CD14-positive monocyte (primary cell): ENCODE data around the gene DPH3. TPM values are rescaled to one million over a fixed set of nuclear protein-coding genes. Genes with fewer than 3 reads are reported as not detected.

ENCODE experiments used
- DNase-seq, 3 donors: peaks; one replicate each; pipeline ENCODE4 v3.0.0-alpha.2; 2011 to 2022
- H2AFZ ChIP-seq: 2 replicates; pipeline ENCODE4 v1.6.0; 2012; ENCODE audit warnings: mild to moderate bottlenecking, low read depth, low read length, inconsistent platforms; ENCODE audit not compliant: insufficient read depth, poor library complexity, severe bottlenecking
- H3K27ac ChIP-seq, 2 donors: 1 replicate in 1 of 2; 2 replicates in 1 of 2; pipeline ENCODE4 v1.5.1; 2012 to 2013; ENCODE audit warnings: low read length in 2 of 2, control low read depth in 1 of 2, inconsistent platforms in 1 of 2, low read depth in 1 of 2, mild to moderate bottlenecking in 1 of 2
- H3K27me3 ChIP-seq, 2 donors: one replicate each; pipeline versions ENCODE4 v1.6.0 to v1.6.1; 2011 to 2013; ENCODE audit warnings: low read length in 2 of 2; ENCODE audit not compliant: control insufficient read depth in 2 of 2, insufficient read depth in 2 of 2
- H3K36me3 ChIP-seq, 2 donors: replicated peaks in 1 of 2; 1 replicate in 1 of 2; 2 replicates in 1 of 2; pipeline versions ENCODE4 v1.5.1 to v1.6.1; 2012 to 2013; ENCODE audit warnings: low read length in 2 of 2, control low read depth in 1 of 2, inconsistent platforms in 1 of 2, mild to moderate bottlenecking in 1 of 2; ENCODE audit not compliant: insufficient read depth in 2 of 2, control insufficient read depth in 1 of 2
- H3K4me1 ChIP-seq, 2 donors: 1 replicate in 1 of 2; 2 replicates in 1 of 2; pipeline versions ENCODE4 v1.5.1 to v1.6.1; 2012 to 2013; ENCODE audit warnings: low read length in 2 of 2, control low read depth in 1 of 2, inconsistent platforms in 1 of 2, mild to moderate bottlenecking in 1 of 2, moderate library complexity in 1 of 2; ENCODE audit not compliant: insufficient read depth in 2 of 2, control insufficient read depth in 1 of 2
- H3K4me2 ChIP-seq: replicated peaks from 2 replicates; pipeline ENCODE3; 2012; ENCODE audit warnings: low read length, moderate library complexity, mild to moderate bottlenecking; ENCODE audit not compliant: poor library complexity, severe bottlenecking; ENCODE audit errors: extremely low read depth
- H3K4me3 ChIP-seq, 3 experiments: fragments of 200-600 bp in 1 of 3; sonication (generic) in 1 of 3; replicated peaks in 1 of 3; 1 replicate in 2 of 3; 2 replicates in 1 of 3; pipeline ENCODE4 v1.5.1; 2011 to 2013; ENCODE audit warnings: low read length in 3 of 3, mild to moderate bottlenecking in 3 of 3, control low read depth in 2 of 3, low read depth in 2 of 3, inconsistent platforms in 1 of 3, moderate library complexity in 1 of 3
- H3K79me2 ChIP-seq: 2 replicates; pipeline ENCODE4 v1.6.0; 2012; ENCODE audit warnings: mild to moderate bottlenecking, control low read depth, inconsistent platforms, low read length, moderate library complexity; ENCODE audit not compliant: insufficient read depth
- H3K9ac ChIP-seq: 2 replicates; pipeline ENCODE4 v1.6.0; 2017; ENCODE audit warnings: low read length, mild to moderate bottlenecking; ENCODE audit not compliant: insufficient read depth, poor library complexity, severe bottlenecking
- H3K9me3 ChIP-seq, 2 donors: replicated peaks in 1 of 2; 1 replicate in 1 of 2; 2 replicates in 1 of 2; pipeline versions ENCODE4 v1.5.1 to v1.6.1; 2012 to 2013; ENCODE audit warnings: low read length in 2 of 2, control low read depth in 1 of 2; ENCODE audit not compliant: control insufficient read depth in 1 of 2, insufficient read depth in 1 of 2
- H4K20me1 ChIP-seq: 2 replicates; pipeline ENCODE4 v1.6.0; 2012; ENCODE audit warnings: mild to moderate bottlenecking, low read length, control low read depth, moderate library complexity; ENCODE audit not compliant: insufficient read depth
- H3K27ac Mint-ChIP-seq, 7 donors: one replicate each; pipeline ENCODE4 v1.8.0; 2020; ENCODE audit warnings: mild to moderate bottlenecking in 7 of 7, mixed read lengths in 7 of 7, moderate library complexity in 6 of 7, inconsistent platforms in 2 of 7
- H3K27me3 Mint-ChIP-seq, 3 donors: one replicate each; pipeline ENCODE4 v1.8.0; 2021 to 2022; ENCODE audit warnings: low read depth in 3 of 3, mild to moderate bottlenecking in 3 of 3, mixed read lengths in 3 of 3, moderate library complexity in 3 of 3, inconsistent platforms in 1 of 3
- H3K36me3 Mint-ChIP-seq, 2 donors: one replicate each; pipeline ENCODE4 v1.8.0; 2020; ENCODE audit warnings: mixed read lengths in 2 of 2, inconsistent platforms in 1 of 2, mild to moderate bottlenecking in 1 of 2
- H3K4me1 Mint-ChIP-seq: one replicate; pipeline ENCODE4 v1.8.0; 2020; ENCODE audit warnings: mild to moderate bottlenecking, mixed read lengths
- H3K4me3 Mint-ChIP-seq, 2 donors: one replicate each; pipeline ENCODE4 v1.8.0; 2020; ENCODE audit warnings: mild to moderate bottlenecking in 2 of 2, mixed read lengths in 2 of 2, moderate library complexity in 1 of 2
- H3K9me3 Mint-ChIP-seq, 7 donors: one replicate each; pipeline ENCODE4 v1.8.0; 2020 to 2022; ENCODE audit warnings: mixed read lengths in 7 of 7, mild to moderate bottlenecking in 6 of 7, moderate library complexity in 6 of 7, inconsistent platforms in 2 of 7
- WGBS: methylation state at CpG from one replicate; pipeline ENCODE4 v1.1.5; 2013; ENCODE audit warnings: missing lambda C conversion rate; ENCODE audit not compliant: insufficient coverage; 5-methylcytosine and 5-hydroxymethylcytosine counted together
- intact Hi-C, 2 donors: fragments of 100-400 bp; cut with micrococcal nuclease; formaldehyde crosslinking; loops; one replicate each; pipeline versions ENCODE4 v1.15.0 to v1.15.1; 2023
- polyA plus RNA-seq, 3 donors: library from polyadenylated mRNA; depleted of rRNA in 1 of 3; unstranded in 2 of 3; stranded (reverse) in 1 of 3; fragments of 300-500 nt in 2 of 3; fragments of >200 nt in 1 of 3; fragmentation: Illumina TruSeq in 2 of 3; gene quantifications; 1 replicate in 2 of 3; 2 replicates in 1 of 3; pipeline ENCODE4 v1.2.3, GENCODE V29; 2012 to 2021
- TF ChIP-seq, protein P1 (sequence below): fragments of 200-600 bp; IDR thresholded peaks from one replicate; pipeline ENCODE4 v1.8.0; 2022; ENCODE audit warnings: antibody characterized with exemption, mild to moderate bottlenecking

The DPH3 gene
- polyA plus RNA-seq, 3 donors, result 9.2 to 42.0 (median 33.7) TPM

DNA sequence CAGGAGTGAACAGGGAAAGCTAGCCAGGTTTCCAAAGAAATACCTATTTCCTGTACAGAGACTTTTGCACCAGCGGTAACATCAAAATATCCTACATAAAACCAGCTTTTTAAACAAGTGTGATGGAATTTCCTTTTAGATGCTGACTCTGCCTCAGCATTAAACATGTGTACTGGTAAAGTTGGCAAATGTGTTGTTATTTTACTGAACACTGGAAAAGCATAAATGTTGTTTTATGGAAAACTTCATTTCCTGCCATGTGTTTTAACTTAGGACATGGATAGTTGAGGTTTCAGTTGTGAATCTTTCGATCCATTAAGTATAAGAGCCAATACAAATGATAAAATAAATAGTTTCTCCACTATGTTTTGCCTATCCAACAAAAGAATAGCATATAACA, 15.9 kb upstream of the DPH3 start:
- Histone ChIP-seq H3K79me2 (no peaks in the 10 kb centered on the region), H3K4me2 (no peak overlapping the region), H3K4me3 (no peak overlapping the region), H3K4me1 (no peaks in the 10 kb centered on the region), H2AFZ (no peak overlapping the region), H3K9ac (no peak overlapping the region), H3K27ac (no peak overlapping the region), H4K20me1 (no peaks in the 10 kb centered on the region), H3K27me3 (no peaks in the 10 kb centered on the region), H3K9me3 (no peaks in the 10 kb centered on the region), H3K36me3 (peaks cover 35 to 59% of the 10 kb centered on the region in 2 donors)
- DNase-seq, result no peak
- no CpG with 5 or more reads among the region's 2 CpGs for WGBS
- H3K4me1 Mint-ChIP-seq, result no peaks in the 10 kb centered on the region
- no peaks in the 10 kb centered on the region for H3K9me3 Mint-ChIP-seq
- intact Hi-C loops, result no loop called here
- H3K27ac Mint-ChIP-seq, result no peak overlapping the region
- H3K36me3 Mint-ChIP-seq, result peaks cover 41 to 48% of the 10 kb centered on the region in 2 donors
- H3K27me3 Mint-ChIP-seq, result no peaks in the 10 kb centered on the region
- H3K4me3 Mint-ChIP-seq, result no peak overlapping the region
- TF ChIP-seq, protein P1, sequence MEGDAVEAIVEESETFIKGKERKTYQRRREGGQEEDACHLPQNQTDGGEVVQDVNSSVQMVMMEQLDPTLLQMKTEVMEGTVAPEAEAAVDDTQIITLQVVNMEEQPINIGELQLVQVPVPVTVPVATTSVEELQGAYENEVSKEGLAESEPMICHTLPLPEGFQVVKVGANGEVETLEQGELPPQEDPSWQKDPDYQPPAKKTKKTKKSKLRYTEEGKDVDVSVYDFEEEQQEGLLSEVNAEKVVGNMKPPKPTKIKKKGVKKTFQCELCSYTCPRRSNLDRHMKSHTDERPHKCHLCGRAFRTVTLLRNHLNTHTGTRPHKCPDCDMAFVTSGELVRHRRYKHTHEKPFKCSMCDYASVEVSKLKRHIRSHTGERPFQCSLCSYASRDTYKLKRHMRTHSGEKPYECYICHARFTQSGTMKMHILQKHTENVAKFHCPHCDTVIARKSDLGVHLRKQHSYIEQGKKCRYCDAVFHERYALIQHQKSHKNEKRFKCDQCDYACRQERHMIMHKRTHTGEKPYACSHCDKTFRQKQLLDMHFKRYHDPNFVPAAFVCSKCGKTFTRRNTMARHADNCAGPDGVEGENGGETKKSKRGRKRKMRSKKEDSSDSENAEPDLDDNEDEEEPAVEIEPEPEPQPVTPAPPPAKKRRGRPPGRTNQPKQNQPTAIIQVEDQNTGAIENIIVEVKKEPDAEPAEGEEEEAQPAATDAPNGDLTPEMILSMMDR, result no peak

- H3K36me3 Mint-ChIP-seq, result peaks cover 39 to 45% of the 10 kb centered on the region in 2 donors
- no peak overlapping the region for H3K4me2 ChIP-seq
- H4K20me1 ChIP-seq, result no peaks in the 10 kb centered on the region
- no peaks in the 10 kb centered on the region for H3K4me1 ChIP-seq
- no peaks in the 10 kb centered on the region for H3K9me3 Mint-ChIP-seq
- H3K27ac Mint-ChIP-seq, result no peak overlapping the region
- no peaks in the 10 kb centered on the region for H3K79me2 ChIP-seq
- intact Hi-C loops, result no loop called here
- no peak overlapping the region for H3K27ac ChIP-seq
- no peaks in the 10 kb centered on the region for H3K9me3 ChIP-seq
- H3K4me1 Mint-ChIP-seq, result no peaks in the 10 kb centered on the region
- H3K9ac ChIP-seq, result no peak overlapping the region
- TF ChIP-seq, protein P1, result no peak
- H3K4me3 ChIP-seq, result no peak overlapping the region
- DNase-seq, result no peak
- no peaks in the 10 kb centered on the region for H3K27me3 ChIP-seq
- H2AFZ ChIP-seq, result no peak overlapping the region
- H3K36me3 ChIP-seq, result peaks cover 41 to 71% of the 10 kb centered on the region in 2 donors
- no peaks in the 10 kb centered on the region for H3K27me3 Mint-ChIP-seq
- 98% methylated on average over 3 of the region's 3 CpGs for WGBS
- H3K4me3 Mint-ChIP-seq, result no peak overlapping the region
Observed at GRCh38 chr3:16279010-16279801, 14.5 kb upstream of the DPH3 start.
